Measurements from ENCODE around the gene FGFR3.

The FGFR3 gene

GRCh38 chr4:1804638-1805492, 11.8 kb downstream of the FGFR3 start:
- no peak for DNase-seq

GRCh38 chr4:1805493-1806222, 12.6 kb downstream of the FGFR3 start:
- no peak for DNase-seq

GRCh38 chr4:1806223-1806564, 13.1 kb downstream of the FGFR3 start:
- no peak for DNase-seq

- no peak for DNase-seq
Observed at GRCh38 chr4:1806596-1807331, 13.7 kb downstream of the FGFR3 start.

GRCh38 chr4:1807332-1807777, 14.3 kb downstream of the FGFR3 start:
- DNase-seq, result no peak

GRCh38 chr4:1808396-1808795, 15.3 kb downstream of the FGFR3 start:
- DNase-seq, result no peak

GRCh38 chr4:1808851-1809753, 16.0 kb downstream of the FGFR3 start:
- no peak for DNase-seq

GRCh38 chr4:1809754-1810502, 16.8 kb downstream of the FGFR3 start:
- DNase-seq, result peak; percentile 48

- DNase-seq, result no peak
Observed at GRCh38 chr4:1810765-1811164, 17.7 kb downstream of the FGFR3 start.

GRCh38 chr4:1812720-1813119, 19.6 kb downstream of the FGFR3 start:
- DNase-seq, result no peak

- no peak for DNase-seq
Observed at GRCh38 chr4:1813231-1813630, 20.1 kb downstream of the FGFR3 start.

GRCh38 chr4:1813915-1814314, 20.8 kb downstream of the FGFR3 start:
- no peak for DNase-seq

- no peak for DNase-seq
Observed at GRCh38 chr4:1814453-1814852, 21.4 kb downstream of the FGFR3 start.

- DNase-seq, result no peak
Observed at GRCh38 chr4:1815096-1815996, 22.3 kb downstream of the FGFR3 start.

GRCh38 chr4:1815997-1816860, 23.1 kb downstream of the FGFR3 start:
- no peak for DNase-seq

- DNase-seq, result no peak
Observed at GRCh38 chr4:1819284-1819683, 26.2 kb downstream of the FGFR3 start.

- no peak for DNase-seq
Observed at GRCh38 chr4:1819816-1820215, 26.7 kb downstream of the FGFR3 start.

GRCh38 chr4:1821679-1822567, 28.8 kb downstream of the FGFR3 start:
- peak; percentile 42 for DNase-seq

Measured in NCI-H2171 (cell line).